Dendritic cell treated with granulocyte-macrophage colony-stimulating factor and Interleukin-4, amounts not matched to agents 40 ng/mL and 50 ng/mL, for 4 days (primary cell): ENCODE results near the gene NYAP1.

Experiments
- H3K27ac Mint-ChIP-seq: one replicate; pipeline ENCODE4 v1.8.0; 2022; ENCODE audit warnings: mild to moderate bottlenecking, mixed read lengths
- H3K27me3 Mint-ChIP-seq: one replicate; pipeline ENCODE4 v1.8.0; 2022; ENCODE audit warnings: mild to moderate bottlenecking, mixed read lengths
- H3K36me3 Mint-ChIP-seq: one replicate; pipeline ENCODE4 v1.8.0; 2022; ENCODE audit warnings: low read depth, mixed read lengths
- H3K4me1 Mint-ChIP-seq: one replicate; pipeline ENCODE4 v1.8.0; 2022; ENCODE audit warnings: low read depth, mixed read lengths
- H3K4me3 Mint-ChIP-seq: one replicate; pipeline ENCODE4 v1.8.0; 2022; ENCODE audit warnings: mild to moderate bottlenecking, moderate library complexity, mixed read lengths
- H3K9me3 Mint-ChIP-seq: one replicate; pipeline ENCODE4 v1.8.0; 2022; ENCODE audit warnings: mixed read lengths
- intact Hi-C: fragments of 100-400 bp; cut with micrococcal nuclease; formaldehyde crosslinking; loops from one replicate; pipeline ENCODE4 v1.15.0; 2022

NYAP1 gene

GRCh38 chr7:100467638-100468373 is 15.9 kb upstream of the NYAP1 start:
- H3K27me3 Mint-ChIP-seq = no peaks in the 10 kb centered on the region
- H3K9me3 Mint-ChIP-seq = no peaks in the 10 kb centered on the region
- peak overlapping the region; percentile 10 for H3K27ac Mint-ChIP-seq
- H3K4me1 Mint-ChIP-seq = peaks cover 58% of the 10 kb centered on the region
- intact Hi-C loops = no loop called here
- H3K4me3 Mint-ChIP-seq = no peak overlapping the region
- H3K36me3 Mint-ChIP-seq = peaks cover 96% of the 10 kb centered on the region

- Mint-ChIP-seq H3K36me3 (peaks cover 98% of the 10 kb centered on the region), H3K4me3 (peak overlapping the region; percentile 34), H3K27ac (no peak overlapping the region), H3K4me1 (peaks cover 74% of the 10 kb centered on the region), H3K9me3 (no peaks in the 10 kb centered on the region), H3K27me3 (no peaks in the 10 kb centered on the region)
- intact Hi-C loops = loop anchor here (1.0 to 10.0 kb wide), 3 partner anchors 14 to 235 kb away; partner anchors contain the start of genes NYAP1 and POP7
Observed at GRCh38 chr7:100469227-100470044, 14.3 kb upstream of the NYAP1 start.

- H3K27me3 Mint-ChIP-seq = no peaks in the 10 kb centered on the region
- peak overlapping the region; percentile 22 for H3K27ac Mint-ChIP-seq
- peaks cover 100% of the 10 kb centered on the region for H3K36me3 Mint-ChIP-seq
- peaks cover 89% of the 10 kb centered on the region for H3K4me1 Mint-ChIP-seq
- H3K4me3 Mint-ChIP-seq = no peak overlapping the region
- H3K9me3 Mint-ChIP-seq = no peaks in the 10 kb centered on the region
- intact Hi-C loops = loop anchor here (10.0 kb wide), 1 partner anchor 234 kb away; the partner anchor contains the start of gene POP7
Observed at GRCh38 chr7:100471021-100471420, 12.7 kb upstream of the NYAP1 start.

- intact Hi-C loops = loop anchor here (10.0 kb wide), 1 partner anchor 233 kb away; the partner anchor contains the start of gene POP7
- Mint-ChIP-seq H3K36me3 (peaks cover 100% of the 10 kb centered on the region), H3K27me3 (no peaks in the 10 kb centered on the region), H3K4me3 (peak overlapping the region; percentile 69), H3K27ac (peak overlapping the region; percentile 77), H3K9me3 (no peaks in the 10 kb centered on the region), H3K4me1 (peaks cover 89% of the 10 kb centered on the region)
Observed at GRCh38 chr7:100472121-100472851, 11.4 kb upstream of the NYAP1 start.

- Mint-ChIP-seq H3K4me3 (peak overlapping the region; percentile 69), H3K4me1 (peaks cover 85% of the 10 kb centered on the region), H3K9me3 (no peaks in the 10 kb centered on the region), H3K27me3 (no peaks in the 10 kb centered on the region), H3K36me3 (peaks cover 100% of the 10 kb centered on the region), H3K27ac (peak overlapping the region; percentile 77)
- intact Hi-C loops = loop anchor here (10.0 kb wide), 1 partner anchor 232 kb away; the partner anchor contains the start of gene POP7
Observed at GRCh38 chr7:100472854-100473499, 10.8 kb upstream of the NYAP1 start.

- H3K9me3 Mint-ChIP-seq = no peaks in the 10 kb centered on the region
- H3K27me3 Mint-ChIP-seq = no peaks in the 10 kb centered on the region
- peaks cover 87% of the 10 kb centered on the region for H3K36me3 Mint-ChIP-seq
- intact Hi-C loops = loop anchor here (5.0 to 10.0 kb wide), 2 partner anchors 67 to 229 kb away; partner anchors contain the start of gene POP7
- peaks cover 66% of the 10 kb centered on the region for H3K4me1 Mint-ChIP-seq
- peak overlapping the region; percentile 77 for H3K27ac Mint-ChIP-seq
- peak overlapping the region; percentile 99 for H3K4me3 Mint-ChIP-seq
Observed at GRCh38 chr7:100475549-100475948, 8.2 kb upstream of the NYAP1 start.

- Mint-ChIP-seq H3K36me3 (peaks cover 80% of the 10 kb centered on the region), H3K4me3 (peak overlapping the region; percentile 99), H3K9me3 (no peaks in the 10 kb centered on the region), H3K4me1 (peaks cover 61% of the 10 kb centered on the region), H3K27me3 (no peaks in the 10 kb centered on the region), H3K27ac (peak overlapping the region; percentile 77)
- intact Hi-C loops = loop anchor here (5.0 to 10.0 kb wide), 2 partner anchors 66 to 229 kb away; partner anchors contain the start of gene POP7
Observed at GRCh38 chr7:100476101-100476780, 7.5 kb upstream of the NYAP1 start.

GRCh38 chr7:100476903-100477870 is 6.5 kb upstream of the NYAP1 start:
- H3K27me3 Mint-ChIP-seq = no peaks in the 10 kb centered on the region
- intact Hi-C loops = loop anchor here (5.0 to 10.0 kb wide), 2 partner anchors 65 to 228 kb away; partner anchors contain the start of gene POP7
- H3K4me3 Mint-ChIP-seq = peak overlapping the region; percentile 99
- H3K27ac Mint-ChIP-seq = peak overlapping the region; percentile 77
- no peaks in the 10 kb centered on the region for H3K9me3 Mint-ChIP-seq
- peaks cover 71% of the 10 kb centered on the region for H3K36me3 Mint-ChIP-seq
- peaks cover 56% of the 10 kb centered on the region for H3K4me1 Mint-ChIP-seq

GRCh38 chr7:100477871-100478267 is 5.9 kb upstream of the NYAP1 start:
- Mint-ChIP-seq H3K27ac (peak overlapping the region; percentile 77), H3K27me3 (peaks cover 5% of the 10 kb centered on the region), H3K9me3 (no peaks in the 10 kb centered on the region), H3K4me1 (peaks cover 58% of the 10 kb centered on the region), H3K36me3 (peaks cover 64% of the 10 kb centered on the region), H3K4me3 (peak overlapping the region; percentile 99)
- intact Hi-C loops = loop anchor here (5.0 to 10.0 kb wide), 2 partner anchors 64 to 227 kb away; partner anchors contain the start of gene POP7

- Mint-ChIP-seq H3K27me3 (peaks cover 9% of the 10 kb centered on the region), H3K9me3 (no peaks in the 10 kb centered on the region), H3K27ac (peak within 1 kb of the TSS; percentile 77), H3K4me3 (peak within 1 kb of the TSS; percentile 99), H3K4me1 (peaks cover 47% of the 10 kb centered on the region), H3K36me3 (peaks cover 52% of the 10 kb centered on the region)
- intact Hi-C loops = loop anchor here (5.0 to 10.0 kb wide), 2 partner anchors 63 to 226 kb away; partner anchors contain the start of gene POP7
Observed at GRCh38 chr7:100478958-100479660, 4.6 kb upstream of the NYAP1 start, which contains the start of gene TSC22D4. Gene TSC22D4 (minus strand): TSS chr7:100479214. CDS start chr7:100478038, 1,176 bp downstream.

- Mint-ChIP-seq H3K27ac (no peak overlapping the region), H3K9me3 (no peaks in the 10 kb centered on the region), H3K4me3 (no peak overlapping the region), H3K4me1 (peaks cover 23% of the 10 kb centered on the region), H3K27me3 (peaks cover 19% of the 10 kb centered on the region), H3K36me3 (peaks cover 28% of the 10 kb centered on the region)
- intact Hi-C loops = no loop called here
Observed at GRCh38 chr7:100481466-100481865, 2.3 kb upstream of the NYAP1 start.
